Measurements from ENCODE around the gene ABHD2. TPM values are rescaled to one million over a fixed set of nuclear protein-coding genes. Genes with fewer than 3 reads are reported as not detected.

ABHD2 gene
- total RNA-seq, 2 experiments from 2014 or later, result 16.1 to 22.8 TPM

DNA sequence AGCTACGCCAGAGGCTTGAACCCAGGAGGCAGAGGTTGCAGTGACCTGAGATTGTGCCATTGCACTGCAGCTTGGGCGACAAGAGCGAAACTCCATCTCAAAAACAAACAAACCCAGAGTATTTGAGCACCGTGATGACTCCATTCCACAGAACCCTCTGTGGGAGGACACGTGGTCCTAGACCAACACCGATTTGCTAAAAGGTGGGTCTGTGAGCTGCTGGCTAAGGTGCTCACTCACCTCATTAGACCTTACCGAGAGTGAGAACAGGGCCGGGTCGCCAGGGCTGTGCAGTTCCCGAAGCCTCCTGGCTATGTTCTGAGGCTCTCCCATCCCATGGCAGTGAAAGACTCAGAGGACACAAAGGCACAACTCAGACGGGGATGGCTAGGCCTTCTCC, 17.9 kb downstream of the ABHD2 start:
- POLR2A ChIA-PET, result no interaction called here
- TF ChIP-seq CTCF (conservative IDR thresholded peaks at IDR 0.05; ENCODE audit: low read length), result no peak
- no peak for TF ChIP-seq EZH2phosphoT487 (IDR thresholded peaks at IDR 0.05; ENCODE audit: borderline replicate concordance, low read depth, low read length)

DNA sequence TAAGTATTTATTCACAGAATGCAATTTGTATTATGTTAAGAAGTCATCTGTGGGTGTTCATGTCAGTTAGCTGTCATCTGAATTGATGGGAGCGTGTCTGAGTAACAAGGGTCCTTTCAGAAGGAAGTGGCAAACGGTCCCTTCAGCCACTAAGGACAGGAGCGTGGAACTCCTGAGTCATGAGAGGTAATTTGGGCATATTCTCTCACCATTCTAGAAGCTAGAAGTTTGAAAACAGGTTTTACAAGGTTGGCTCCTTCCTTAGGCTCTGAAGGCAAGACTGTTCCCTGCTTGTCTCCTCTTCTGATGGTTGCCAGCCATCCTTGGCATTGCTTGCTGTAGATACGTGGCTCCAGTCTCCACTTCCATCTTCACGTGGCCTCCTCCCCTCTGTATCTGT, 19.7 kb downstream of the ABHD2 start:
- ChIA-PET POLR2A (interaction anchor here (0.8 kb wide), 1 partner anchor 21 kb away, joined by 3 read pairs; no protein-coding TSS in a partner anchor), CTCF (ENCODE audit: unreplicated experiment) (interaction anchor here (0.9 kb wide), 1 partner anchor 11 kb away, joined by 3 read pairs; no protein-coding TSS in a partner anchor)
- Histone ChIP-seq H3K4me1 (ENCODE audit: insufficient read depth, low read length, poor library complexity, severe bottlenecking) (peaks cover 5% of the 10 kb centered on the region), H3K9me3 (ENCODE audit: low read length) (no peaks in the 10 kb centered on the region), H3K4me2 (ENCODE audit: low read length) (no peak overlapping the region), H3K27ac (ENCODE audit: low read depth, low read length, poor library complexity, severe bottlenecking) (no peak overlapping the region), H3K4me3 (ENCODE audit: low read depth, low read length, poor library complexity, severe bottlenecking) (no peak overlapping the region), H2AFZ (ENCODE audit: low read length) (no peak overlapping the region), H4K20me1 (ENCODE audit: insufficient read depth, low read length) (no peaks in the 10 kb centered on the region), H3K9me2 (ENCODE audit: insufficient read depth, low read length) (no peaks in the 10 kb centered on the region), H3K79me2 (ENCODE audit: insufficient read depth, low read depth, low read length) (no peaks in the 10 kb centered on the region), H3K36me3 (ENCODE audit: insufficient read depth, low read length) (no peaks in the 10 kb centered on the region)
- no peak for DNase-seq (ENCODE audit: low spot score)
- BruUV-seq (replicated peaks), result no TSS peak
- TF ChIP-seq EZH2phosphoT487 (IDR thresholded peaks at IDR 0.05; ENCODE audit: borderline replicate concordance, low read depth, low read length) (no peak), CTCF (conservative IDR thresholded peaks at IDR 0.05; ENCODE audit: low read length) (no peak)
- intact Hi-C loops (cut with micrococcal nuclease; ENCODE audit: unreplicated experiment), result no loop called here

More for the DNA sequence above, 17.9 kb downstream of the ABHD2 start:
- Histone ChIP-seq H3K36me3 (ENCODE audit: insufficient read depth, low read length) (no peaks in the 10 kb centered on the region), H3K9me2 (ENCODE audit: insufficient read depth, low read length) (no peaks in the 10 kb centered on the region), H2AFZ (ENCODE audit: low read length) (no peak overlapping the region), H3K4me3 (ENCODE audit: low read depth, low read length, poor library complexity, severe bottlenecking) (no peak overlapping the region), H3K9me3 (ENCODE audit: low read length) (no peaks in the 10 kb centered on the region), H3K79me2 (ENCODE audit: insufficient read depth, low read depth, low read length) (no peaks in the 10 kb centered on the region), H4K20me1 (ENCODE audit: insufficient read depth, low read length) (no peaks in the 10 kb centered on the region), H3K4me2 (ENCODE audit: low read length) (no peak overlapping the region), H3K4me1 (ENCODE audit: insufficient read depth, low read length, poor library complexity, severe bottlenecking) (no peaks in the 10 kb centered on the region), H3K27ac (ENCODE audit: low read depth, low read length, poor library complexity, severe bottlenecking) (no peak overlapping the region)
- no TSS peak for BruUV-seq (replicated peaks)
- DNase-seq (ENCODE audit: low spot score), result no peak
- CTCF ChIA-PET (ENCODE audit: unreplicated experiment), result no interaction called here
- intact Hi-C loops (cut with micrococcal nuclease; ENCODE audit: unreplicated experiment), result no loop called here

- no peak overlapping the region for H3K4me3 ChIP-seq (ENCODE audit: low read depth, low read length, poor library complexity, severe bottlenecking)
- H3K79me2 ChIP-seq (ENCODE audit: insufficient read depth, low read depth, low read length), result no peaks in the 10 kb centered on the region
- H3K9me2 ChIP-seq (ENCODE audit: insufficient read depth, low read length), result no peaks in the 10 kb centered on the region
- H4K20me1 ChIP-seq (ENCODE audit: insufficient read depth, low read length), result no peaks in the 10 kb centered on the region
- CTCF ChIA-PET (ENCODE audit: unreplicated experiment), result no interaction called here
- intact Hi-C loops (cut with micrococcal nuclease; ENCODE audit: unreplicated experiment), result no loop called here
- H3K36me3 ChIP-seq (ENCODE audit: insufficient read depth, low read length), result no peaks in the 10 kb centered on the region
- no peak overlapping the region for H2AFZ ChIP-seq (ENCODE audit: low read length)
- no peaks in the 10 kb centered on the region for H3K9me3 ChIP-seq (ENCODE audit: low read length)
- no peak overlapping the region for H3K27ac ChIP-seq (ENCODE audit: low read depth, low read length, poor library complexity, severe bottlenecking)
- POLR2A ChIA-PET, result no interaction called here
- BruUV-seq (replicated peaks), result no TSS peak
- TF ChIP-seq EZH2phosphoT487 (IDR thresholded peaks at IDR 0.05; ENCODE audit: borderline replicate concordance, low read depth, low read length) (no peak), CTCF (conservative IDR thresholded peaks at IDR 0.05; ENCODE audit: low read length) (no peak)
- H3K4me1 ChIP-seq (ENCODE audit: insufficient read depth, low read length, poor library complexity, severe bottlenecking), result peaks cover 5% of the 10 kb centered on the region
- H3K4me2 ChIP-seq (ENCODE audit: low read length), result no peak overlapping the region
- no peak for DNase-seq (ENCODE audit: low spot score)
These were observed 20.6 kb downstream of the ABHD2 start for GRCh38 chr15:89108835-89109234.

All from OCI-LY7 (cell line).